Keratinocyte (primary cell): Measurements from ENCODE around the gene PLXDC2.

ENCODE experiments used
- CTCF ChIP-seq, 3 experiments: IDR thresholded peaks in 1 of 3; conservative IDR thresholded peaks in 1 of 3; optimal IDR thresholded peaks in 1 of 3; 2 replicates in 2 of 3; 3 replicates in 1 of 3; pipeline versions ENCODE3 to v1.5.1; 2011; ENCODE audit warnings: low read length in 3 of 3, mild to moderate bottlenecking in 3 of 3, moderate library complexity in 2 of 3, control low read depth in 1 of 3, inconsistent platforms in 1 of 3; ENCODE audit not compliant: insufficient read depth in 2 of 3; ENCODE audit errors: extremely low read depth in 1 of 3
- EZH2 ChIP-seq: IDR thresholded peaks from one replicate; pipeline ENCODE4 v1.6.1; 2012; ENCODE audit warnings: inconsistent platforms, mild to moderate bottlenecking, low read length, moderate library complexity

GRCh38 chr10:20202337-20202736, 386.1 kb downstream of the PLXDC2 start:
- TF ChIP-seq CTCF (optimal IDR thresholded peaks at IDR 0.05 in 1 of 3, IDR thresholded peaks at IDR 0.05 in 1 of 3, conservative IDR thresholded peaks at IDR 0.05 in 1 of 3; ENCODE audit: extremely low read depth in 1 of 3, insufficient read depth in 2 of 3, low read length in 3 of 3), result no peak
- TF ChIP-seq EZH2, result no peak
